TTC549 (cell line): Measurements from ENCODE around the gene SMS.

Source experiments
- FAIRE-seq: peaks from 2 replicates; lab custom pipeline; 2012; peaks lifted over from hg19 to GRCh38; lab: Jason Lieb, UNC

The SMS gene

GRCh38 chrX:22040184-22040583 lies 99.7 kb downstream of the SMS start:
- FAIRE-seq: no peak

DNA sequence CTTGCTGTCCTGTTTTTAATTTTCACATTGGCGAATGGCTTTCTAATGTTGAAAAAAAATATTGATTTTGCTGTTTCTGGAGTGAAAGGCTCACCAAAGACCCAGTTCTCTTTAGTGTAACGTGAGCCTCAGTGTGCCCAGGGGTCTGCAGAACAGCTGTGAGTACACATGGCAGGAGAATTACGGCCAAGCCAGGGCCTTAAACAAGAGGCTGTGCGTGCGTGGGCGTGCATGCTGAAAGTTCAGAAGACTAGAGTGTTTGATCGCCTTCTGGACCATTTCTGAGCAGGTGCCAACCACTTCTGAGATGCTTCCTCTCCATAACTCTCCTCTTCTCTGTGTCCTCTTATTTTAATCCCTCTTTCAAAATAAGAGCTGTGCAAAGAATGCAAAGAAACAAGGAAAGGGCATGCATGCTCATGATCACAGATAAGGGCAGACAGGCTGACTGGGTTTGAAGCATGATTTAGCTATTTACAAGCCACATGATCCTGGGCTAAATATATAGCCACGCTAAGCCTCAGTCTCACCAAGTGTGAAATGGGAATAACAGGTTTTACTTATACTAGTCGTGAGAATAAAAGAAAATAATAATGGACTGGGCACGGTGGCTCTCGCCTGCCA lies 101.5 kb downstream of the SMS start:
- FAIRE-seq: no peak

- FAIRE-seq: no peak
Measured at GRCh38 chrX:22043872-22044271, 103.4 kb downstream of the SMS start.
